Spleen (tissue), 11 donors: ENCODE results near the gene NACC1. TPM values are rescaled to one million over a fixed set of nuclear protein-coding genes. Genes with fewer than 3 reads are reported as not detected.

Experiments
- DNase-seq: peaks from one replicate; pipeline ENCODE4 v3.0.0-alpha.2; 2020
- H3K27ac ChIP-seq, 8 donors: fragments of 200-600 bp; sonication (generic) in 7 of 8; 1 replicate in 4 of 8; 2 replicates in 4 of 8; pipeline versions ENCODE4 v1.5.0 to v1.8.0; 2016 to 2021; ENCODE audit warnings: inconsistent platforms in 4 of 8, mild to moderate bottlenecking in 4 of 8, moderate library complexity in 1 of 8
- H3K27me3 ChIP-seq, 7 donors: fragments of 200-600 bp; sonication (generic) in 6 of 7; replicated peaks in 1 of 7; 1 replicate in 4 of 7; 2 replicates in 3 of 7; pipeline versions ENCODE4 v1.5.0 to v1.8.0; 2016 to 2021; ENCODE audit warnings: inconsistent platforms in 3 of 7, mild to moderate bottlenecking in 1 of 7
- H3K36me3 ChIP-seq, 6 donors: fragments of 200-600 bp; sonication (generic) in 5 of 6; 1 replicate in 4 of 6; 2 replicates in 2 of 6; pipeline versions ENCODE4 v1.5.0 to v1.8.0; 2016 to 2021; ENCODE audit warnings: inconsistent platforms in 2 of 6
- H3K4me1 ChIP-seq, 6 donors: fragments of 200-600 bp; sonication (generic) in 5 of 6; 1 replicate in 3 of 6; 2 replicates in 3 of 6; pipeline versions ENCODE4 v1.5.0 to v1.8.0; 2016 to 2021; ENCODE audit warnings: inconsistent platforms in 3 of 6
- H3K4me3 ChIP-seq, 8 donors: fragments of 200-600 bp; sonication (generic) in 7 of 8; 1 replicate in 4 of 8; 2 replicates in 4 of 8; pipeline versions ENCODE4 v1.5.0 to v1.8.0; 2016 to 2021; ENCODE audit warnings: inconsistent platforms in 4 of 8, mild to moderate bottlenecking in 4 of 8, moderate library complexity in 2 of 8
- H3K9me3 ChIP-seq, 8 donors: fragments of 200-600 bp; sonication (generic) in 7 of 8; 1 replicate in 4 of 8; 2 replicates in 4 of 8; pipeline versions ENCODE4 v1.5.0 to v1.8.0; 2016 to 2021; ENCODE audit warnings: inconsistent platforms in 4 of 8
- POLR2A ChIP-seq, 3 donors: fragments of 450-650 bp; IDR thresholded peaks; one replicate each; pipeline ENCODE4 v1.5.1; 2017; ENCODE audit warnings: antibody characterized with exemption in 3 of 3, mild to moderate bottlenecking in 1 of 3
- POLR2AphosphoS5 ChIP-seq, 3 donors: sonication (generic); formaldehyde crosslinking; IDR thresholded peaks; one replicate each; pipeline ENCODE4 v1.5.1; 2017; ENCODE audit warnings: antibody characterized with exemption in 3 of 3
- WGBS, 5 donors: extraction: QIAGEN DNeasy Blood & Tissue Kit in 3 of 5; methylation state at CpG; one replicate each; pipeline versions ENCODE4 v1.1.5 to v1.1.7; 2013 to 2018; 5-methylcytosine and 5-hydroxymethylcytosine counted together
- intact Hi-C: fragments of 100-400 bp; cut with DNase I; formaldehyde crosslinking; loops from one replicate; pipeline ENCODE4 v1.15.0; 2023; ENCODE audit warnings: low total_unique reads
- polyA plus RNA-seq, 3 donors: library from polyadenylated mRNA; stranded (reverse); fragments of 200-250 nt; gene quantifications; one replicate each; pipeline ENCODE4 v1.2.1, GENCODE V29; 2013
- total RNA-seq, 7 donors: library from RNA; depleted of rRNA in 3 of 7; stranded (reverse); fragments of >200 nt in 3 of 7; fragmentation: NEBNext Ultra II Directional in 4 of 7; extraction: Animal tissue kit (Norgen Biotek cat#: 25700) in 4 of 7; gene quantifications; one replicate each; pipeline versions ENCODE4 v1.1.0 to v1.2.1, GENCODE V29; 2016 to 2021
- TF ChIP-seq, protein P1 (sequence below), 11 experiments: fragments of 200-600 bp in 7 of 11; fragments of 450-650 bp in 4 of 11; sonication (generic) in 4 of 11; IDR thresholded peaks in 8 of 11; conservative IDR thresholded peaks in 3 of 11; 1 replicate in 7 of 11; 2 replicates in 4 of 11; pipeline versions ENCODE4 v1.4.0 to v1.8.0; 2016 to 2021; ENCODE audit warnings: antibody characterized with exemption in 11 of 11, inconsistent platforms in 4 of 11, mild to moderate bottlenecking in 1 of 11
- donor health status: healthy with polysubstance abuse.
- donor health status: DM: no; HTN: no; CAD: no; lungs with moderate emphysema.
- donor health status: DM: no; HTN: no; CAD: no.
- donor health status: Bipolar disorder and iron deficiency.
- donor health status: healthy.
- donor health status: DM: no; HTN: no; CAD: no.
- donor health status: DM: yes; HTN: yes; CAD: no.

The NACC1 gene
- total and polyA plus RNA-seq, 10 donors = 5.5 to 47.0 (median 34.3) TPM

DNA sequence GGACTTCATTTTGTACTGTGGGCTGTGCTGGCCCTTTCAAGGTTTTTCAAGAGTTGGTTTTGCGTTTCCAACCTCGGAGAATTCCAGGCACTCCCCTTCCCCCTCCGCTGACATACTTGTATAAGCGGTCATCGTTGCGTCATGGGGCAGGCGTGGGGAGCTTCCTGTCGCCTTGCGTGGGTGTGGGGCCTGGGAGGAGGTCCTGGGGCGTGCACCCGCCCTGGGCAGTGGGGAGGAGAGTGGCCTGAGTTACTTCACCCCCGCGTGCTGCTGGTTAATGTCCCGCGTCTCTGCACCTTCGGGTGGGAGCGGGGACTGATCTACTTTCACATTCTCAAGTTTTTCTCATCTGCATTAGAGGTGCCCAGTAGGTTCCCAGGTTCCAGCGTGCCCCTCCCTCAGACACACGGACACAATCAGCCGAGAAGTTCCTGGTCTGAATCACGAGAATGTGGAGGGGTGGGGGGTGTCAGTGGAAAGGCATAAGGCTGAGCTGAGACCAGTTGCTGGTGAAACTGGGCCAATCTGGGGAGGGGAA lies 36.2 kb downstream of the NACC1 start:
- H3K9me3 ChIP-seq = no peaks in the 10 kb centered on the region
- no peaks in the 10 kb centered on the region for H3K27me3 ChIP-seq
- peaks cover 23 to 67% (median 49%) of the 10 kb centered on the region in 6 donors for H3K4me1 ChIP-seq
- TF ChIP-seq, protein P1, sequence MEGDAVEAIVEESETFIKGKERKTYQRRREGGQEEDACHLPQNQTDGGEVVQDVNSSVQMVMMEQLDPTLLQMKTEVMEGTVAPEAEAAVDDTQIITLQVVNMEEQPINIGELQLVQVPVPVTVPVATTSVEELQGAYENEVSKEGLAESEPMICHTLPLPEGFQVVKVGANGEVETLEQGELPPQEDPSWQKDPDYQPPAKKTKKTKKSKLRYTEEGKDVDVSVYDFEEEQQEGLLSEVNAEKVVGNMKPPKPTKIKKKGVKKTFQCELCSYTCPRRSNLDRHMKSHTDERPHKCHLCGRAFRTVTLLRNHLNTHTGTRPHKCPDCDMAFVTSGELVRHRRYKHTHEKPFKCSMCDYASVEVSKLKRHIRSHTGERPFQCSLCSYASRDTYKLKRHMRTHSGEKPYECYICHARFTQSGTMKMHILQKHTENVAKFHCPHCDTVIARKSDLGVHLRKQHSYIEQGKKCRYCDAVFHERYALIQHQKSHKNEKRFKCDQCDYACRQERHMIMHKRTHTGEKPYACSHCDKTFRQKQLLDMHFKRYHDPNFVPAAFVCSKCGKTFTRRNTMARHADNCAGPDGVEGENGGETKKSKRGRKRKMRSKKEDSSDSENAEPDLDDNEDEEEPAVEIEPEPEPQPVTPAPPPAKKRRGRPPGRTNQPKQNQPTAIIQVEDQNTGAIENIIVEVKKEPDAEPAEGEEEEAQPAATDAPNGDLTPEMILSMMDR (IDR thresholded peaks at IDR 0.05 in 8 of 11, conservative IDR thresholded peaks at IDR 0.05 in 3 of 11) = no peak
- TF ChIP-seq POLR2AphosphoS5 (IDR thresholded peaks at IDR 0.05) = peak; percentile 91 to 97 (median 97)
- TF ChIP-seq POLR2A (IDR thresholded peaks at IDR 0.05) = peak in 2 of 3 donors; percentile 6 to 59
- H3K4me3 ChIP-seq = peak overlapping the region; percentile 86 to 99 (median 97)
- H3K36me3 ChIP-seq = no peaks in the 10 kb centered on the region
- peak overlapping the region; percentile 94 to 100 (median 98) for H3K27ac ChIP-seq
- DNase-seq = peak; percentile 97
- intact Hi-C loops = loop anchor here (5.0 kb wide), 1 partner anchor 52 kb away; the partner anchor contains the start of gene LYL1
- 0 to 1% (median 1%) methylated on average over 20 to 21 of the region's 21 CpGs for WGBS, 5 donors

DNA sequence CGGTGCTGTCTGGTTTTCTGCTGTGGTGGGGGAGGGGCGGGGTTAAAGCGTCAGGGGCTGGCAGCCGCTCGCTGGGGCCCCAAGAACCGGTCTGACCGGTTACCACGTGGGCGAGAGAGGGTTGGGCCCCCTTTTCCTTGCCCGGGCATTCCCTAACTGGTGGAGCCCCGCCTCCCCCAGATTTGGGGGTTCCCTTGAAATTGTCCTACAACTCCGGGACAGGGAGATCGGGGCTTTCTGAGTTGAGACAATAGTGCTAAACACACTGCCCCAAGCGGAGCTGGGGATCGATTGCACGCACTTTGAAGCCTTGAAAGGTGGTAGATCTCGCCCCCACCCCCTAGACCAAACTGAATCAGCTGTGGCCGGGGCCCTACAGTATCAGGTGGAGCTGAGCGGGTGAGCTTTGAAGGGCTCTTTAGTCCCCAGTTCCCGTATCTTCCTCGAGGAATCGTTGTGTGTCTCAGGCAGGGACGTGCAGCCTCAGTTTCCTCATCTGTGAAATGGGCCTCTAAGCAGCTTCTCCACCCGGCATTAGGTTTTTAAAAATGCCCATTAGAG lies 36.9 kb downstream of the NACC1 start:
- intact Hi-C loops = loop anchor here (5.0 kb wide), 1 partner anchor 53 kb away; the partner anchor contains the start of gene LYL1
- peak overlapping the region; percentile 94 to 100 (median 98) for H3K27ac ChIP-seq
- H3K4me1 ChIP-seq = peaks cover 21 to 68% (median 45%) of the 10 kb centered on the region in 6 donors
- no peaks in the 10 kb centered on the region for H3K9me3 ChIP-seq
- no peaks in the 10 kb centered on the region for H3K27me3 ChIP-seq
- peak in 1 of 3 donors; percentile 38 for TF ChIP-seq POLR2AphosphoS5 (IDR thresholded peaks at IDR 0.05)
- no peak for TF ChIP-seq POLR2A (IDR thresholded peaks at IDR 0.05)
- TF ChIP-seq, protein P1 (IDR thresholded peaks at IDR 0.05 in 8 of 11, conservative IDR thresholded peaks at IDR 0.05 in 3 of 11) = peak in 5 of 11 experiments; percentile 0 to 39 (median 15)
- H3K36me3 ChIP-seq = no peaks in the 10 kb centered on the region
- DNase-seq = peak; percentile 91
- WGBS, 5 donors = 1 to 2% (median 2%) methylated on average over 18 to 24 of the region's 24 CpGs
- peak overlapping the region; percentile 86 to 99 (median 97) for H3K4me3 ChIP-seq

DNA sequence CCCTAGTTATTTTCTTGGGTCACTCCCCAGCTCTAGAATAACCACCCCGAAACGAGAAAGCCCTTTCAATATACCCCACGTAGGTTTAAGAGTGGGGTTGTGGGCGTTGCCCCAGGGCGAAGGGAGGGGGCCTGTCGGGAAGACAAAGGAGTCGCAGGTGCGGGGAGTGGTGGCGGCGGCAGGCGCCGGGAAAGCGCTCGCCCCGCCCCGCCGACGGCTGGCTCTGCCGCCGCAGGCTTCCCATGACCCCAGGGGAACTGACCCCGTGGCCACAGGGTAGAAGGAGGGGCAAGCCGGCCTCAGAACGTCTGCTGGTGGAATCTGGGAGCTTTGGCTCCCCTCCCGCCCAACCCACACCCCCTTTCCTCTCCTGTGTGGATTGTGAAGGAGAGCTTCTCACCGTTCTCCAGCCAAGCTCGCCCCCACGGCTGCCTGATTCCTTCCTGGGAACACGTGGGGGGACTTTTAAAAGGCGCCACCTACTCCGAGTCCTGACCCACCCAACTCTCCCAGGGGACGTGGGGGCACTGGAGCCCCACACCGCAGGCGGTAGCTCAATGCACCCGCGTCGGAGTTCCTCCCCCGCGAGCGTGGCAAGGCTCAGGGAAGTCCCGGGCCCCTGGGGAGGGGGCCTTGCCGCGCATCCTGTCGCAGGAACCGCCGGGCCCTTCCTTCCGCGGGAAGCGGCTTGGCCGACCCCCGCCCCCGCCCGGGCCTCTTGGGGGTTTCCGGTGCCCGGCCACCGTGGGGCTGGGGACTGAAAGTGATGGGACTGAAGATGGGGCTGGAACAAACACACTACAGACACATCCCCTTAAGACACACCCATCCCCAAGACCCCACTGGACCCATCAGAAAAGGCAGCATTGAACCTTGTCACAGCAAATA lies 37.7 kb downstream of the NACC1 start:
- Histone ChIP-seq H3K4me1 (peaks cover 21 to 75% (median 50%) of the 10 kb centered on the region in 6 donors), H3K4me3 (peak overlapping the region; percentile 86 to 99 (median 97)), H3K36me3 (no peaks in the 10 kb centered on the region), H3K27me3 (no peaks in the 10 kb centered on the region), H3K27ac (peak overlapping the region; percentile 94 to 100 (median 98)), H3K9me3 (no peaks in the 10 kb centered on the region)
- WGBS, 5 donors = 0 to 2% (median 1%) methylated on average over 25 to 55 of the region's 55 CpGs
- DNase-seq = peak; percentile 98
- intact Hi-C loops = no loop called here
- TF ChIP-seq, protein P1 (IDR thresholded peaks at IDR 0.05 in 8 of 11, conservative IDR thresholded peaks at IDR 0.05 in 3 of 11) = peak in 1 of 11 experiments; percentile 8
- TF ChIP-seq POLR2AphosphoS5 (IDR thresholded peaks at IDR 0.05) (peak; percentile 81 to 94 (median 87)), POLR2A (IDR thresholded peaks at IDR 0.05) (no peak)
